ENCODE data around the gene RFX1. TPM values are rescaled to one million over a fixed set of nuclear protein-coding genes. Genes with fewer than 3 reads are reported as not detected.
"Not testable (repeated sequence)": the region's sequence is repeated elsewhere in the genome, so short reads cannot be mapped to it uniquely, and the experiment has no call there.

RFX1 gene
- total RNA-seq, 1 experiment from 2014 or later: 4.4 TPM

GRCh38 chr19:13968383-13968935 lies 37.7 kb downstream of the RFX1 start:
- no peak overlapping the region for H3K27ac ChIP-seq
- no peak for DNase-seq
- peaks cover 16% of the 10 kb centered on the region for H3K36me3 ChIP-seq
- no peaks in the 10 kb centered on the region for H3K4me1 ChIP-seq
- no peak overlapping the region for H3K4me3 ChIP-seq
- no peaks in the 10 kb centered on the region for H3K9me3 ChIP-seq (replicated peaks)
- no peaks in the 10 kb centered on the region for H3K27me3 ChIP-seq

GRCh38 chr19:13967206-13967605 lies 38.9 kb downstream of the RFX1 start:
- not testable (repeated sequence) for H3K27ac ChIP-seq; H3K27me3 ChIP-seq; DNase-seq; H3K9me3 ChIP-seq (replicated peaks); H3K4me1 ChIP-seq; H3K4me3 ChIP-seq
- peaks cover 14% of the 10 kb centered on the region for H3K36me3 ChIP-seq

DNA sequence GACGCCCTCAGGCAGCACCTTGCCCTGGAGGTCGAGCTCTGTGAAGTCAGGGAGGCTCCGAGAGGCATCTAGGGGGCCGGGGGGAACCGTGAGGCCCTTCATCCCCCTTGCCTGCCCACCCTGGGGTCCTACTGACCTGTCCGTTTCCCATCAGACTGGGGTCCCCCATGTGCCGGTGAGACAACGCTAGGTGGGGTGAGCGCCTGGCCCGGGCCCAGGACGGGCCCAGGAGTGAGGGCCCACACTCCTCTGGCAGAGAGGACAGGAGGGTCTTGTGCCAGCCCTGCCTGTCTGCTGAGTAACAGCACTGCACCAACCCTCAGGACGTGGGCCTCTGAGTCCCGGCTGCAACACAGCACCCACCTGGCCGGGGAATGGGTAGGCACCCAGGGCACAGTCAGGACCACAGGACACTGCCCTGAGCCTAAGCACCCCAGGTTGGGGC lies 39.4 kb downstream of the RFX1 start:
- H3K4me1 ChIP-seq: no peaks in the 10 kb centered on the region
- no peak overlapping the region for H3K4me3 ChIP-seq
- no peaks in the 10 kb centered on the region for H3K9me3 ChIP-seq (replicated peaks)
- no peaks in the 10 kb centered on the region for H3K27me3 ChIP-seq
- H3K36me3 ChIP-seq: peaks cover 17% of the 10 kb centered on the region
- H3K27ac ChIP-seq: no peak overlapping the region
- DNase-seq: peak in 1 of 2 experiments; percentile 4

GRCh38 chr19:13965926-13966683 lies 40.0 kb downstream of the RFX1 start:
- Histone ChIP-seq H3K9me3 (replicated peaks) (no peaks in the 10 kb centered on the region), H3K27me3 (no peaks in the 10 kb centered on the region), H3K4me1 (no peaks in the 10 kb centered on the region), H3K4me3 (no peak overlapping the region), H3K27ac (no peak overlapping the region), H3K36me3 (peaks cover 21% of the 10 kb centered on the region)
- peak in 1 of 2 experiments; percentile 6 for DNase-seq

DNA sequence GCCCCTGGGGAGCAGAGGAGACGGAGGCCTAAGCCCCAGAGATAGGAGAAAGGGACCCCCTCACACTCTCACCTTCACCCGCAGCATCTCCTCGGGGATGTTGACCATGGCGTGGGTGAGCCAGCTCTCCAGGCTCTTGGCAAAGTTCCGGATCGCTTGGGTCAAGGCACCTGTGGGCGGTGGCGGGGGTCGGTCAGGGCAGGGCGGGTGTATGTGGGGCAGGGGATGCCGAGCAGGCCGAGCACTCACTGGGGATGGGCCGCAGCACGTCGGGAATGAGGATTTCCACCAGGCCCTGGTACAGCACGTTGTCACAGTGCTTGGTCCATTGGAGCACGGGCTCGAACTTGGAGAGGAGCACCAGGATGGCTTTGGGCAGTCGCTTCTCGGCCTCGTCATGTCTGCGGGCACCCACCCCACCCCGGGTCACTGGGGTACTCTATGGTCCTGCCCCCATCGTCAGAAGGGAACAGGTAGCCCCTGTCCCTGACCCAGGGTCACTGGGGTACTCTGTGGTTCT lies 40.7 kb downstream of the RFX1 start:
- Histone ChIP-seq H3K27ac (no peak overlapping the region), H3K4me3 (no peak overlapping the region), H3K36me3 (peaks cover 26% of the 10 kb centered on the region), H3K27me3 (no peaks in the 10 kb centered on the region), H3K4me1 (no peaks in the 10 kb centered on the region), H3K9me3 (replicated peaks) (no peaks in the 10 kb centered on the region)
- DNase-seq: no peak

DNA sequence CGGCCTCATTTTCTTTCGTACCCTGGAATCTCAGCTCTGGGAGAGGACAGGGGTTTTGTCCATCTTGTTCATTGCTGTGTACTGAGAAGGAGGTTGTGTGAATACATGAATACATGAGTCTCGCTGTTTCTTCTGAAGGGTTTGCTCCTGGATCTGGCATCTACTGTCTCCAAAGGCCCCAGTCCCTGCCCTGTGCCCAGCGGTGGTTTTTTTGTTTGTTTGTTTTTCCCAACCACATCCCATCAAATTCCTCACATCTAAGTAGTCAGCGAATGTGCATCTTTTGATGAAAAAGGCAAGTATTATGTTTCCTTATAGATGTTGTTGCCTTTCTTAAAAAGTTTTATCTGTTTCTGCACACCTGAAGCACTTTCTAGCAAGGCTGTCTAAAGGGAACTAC lies 41.3 kb downstream of the RFX1 start:
- no peak overlapping the region for H3K4me3 ChIP-seq
- H3K9me3 ChIP-seq (replicated peaks): no peaks in the 10 kb centered on the region
- H3K4me1 ChIP-seq: no peaks in the 10 kb centered on the region
- no peaks in the 10 kb centered on the region for H3K27me3 ChIP-seq
- no peak overlapping the region for H3K27ac ChIP-seq
- peaks cover 31% of the 10 kb centered on the region for H3K36me3 ChIP-seq
- no peak for DNase-seq

DNA sequence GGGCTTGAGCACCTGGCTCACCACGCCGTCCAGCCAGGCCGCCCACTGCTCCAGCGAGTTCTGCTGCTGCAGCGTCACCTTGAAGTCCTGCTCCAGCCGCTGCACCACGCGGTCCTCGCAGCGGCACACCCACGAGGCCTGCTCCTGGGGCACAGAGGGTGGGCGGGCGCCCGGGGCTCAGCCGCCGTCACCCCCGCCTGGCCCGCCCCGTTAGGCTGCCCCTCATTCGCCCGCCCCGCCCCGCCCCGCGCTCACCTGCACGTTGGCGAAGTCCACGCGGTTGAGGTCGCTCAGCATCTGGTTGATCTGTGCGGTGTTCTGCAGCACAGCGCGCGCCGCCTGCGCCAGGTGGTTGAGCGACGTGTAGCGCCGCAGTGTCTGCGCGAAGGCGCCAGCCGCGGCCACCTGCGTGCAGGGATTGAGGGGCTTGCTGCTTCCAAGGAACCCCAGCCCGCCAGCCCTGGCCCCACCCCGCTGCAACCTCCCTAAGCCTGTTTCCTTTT lies 42.5 kb downstream of the RFX1 start:
- no peaks in the 10 kb centered on the region for H3K27me3 ChIP-seq
- no peak overlapping the region for H3K4me3 ChIP-seq
- no peaks in the 10 kb centered on the region for H3K4me1 ChIP-seq
- peaks cover 40% of the 10 kb centered on the region for H3K36me3 ChIP-seq
- no peak for DNase-seq
- no peak overlapping the region for H3K27ac ChIP-seq
- no peaks in the 10 kb centered on the region for H3K9me3 ChIP-seq (replicated peaks)

DNA sequence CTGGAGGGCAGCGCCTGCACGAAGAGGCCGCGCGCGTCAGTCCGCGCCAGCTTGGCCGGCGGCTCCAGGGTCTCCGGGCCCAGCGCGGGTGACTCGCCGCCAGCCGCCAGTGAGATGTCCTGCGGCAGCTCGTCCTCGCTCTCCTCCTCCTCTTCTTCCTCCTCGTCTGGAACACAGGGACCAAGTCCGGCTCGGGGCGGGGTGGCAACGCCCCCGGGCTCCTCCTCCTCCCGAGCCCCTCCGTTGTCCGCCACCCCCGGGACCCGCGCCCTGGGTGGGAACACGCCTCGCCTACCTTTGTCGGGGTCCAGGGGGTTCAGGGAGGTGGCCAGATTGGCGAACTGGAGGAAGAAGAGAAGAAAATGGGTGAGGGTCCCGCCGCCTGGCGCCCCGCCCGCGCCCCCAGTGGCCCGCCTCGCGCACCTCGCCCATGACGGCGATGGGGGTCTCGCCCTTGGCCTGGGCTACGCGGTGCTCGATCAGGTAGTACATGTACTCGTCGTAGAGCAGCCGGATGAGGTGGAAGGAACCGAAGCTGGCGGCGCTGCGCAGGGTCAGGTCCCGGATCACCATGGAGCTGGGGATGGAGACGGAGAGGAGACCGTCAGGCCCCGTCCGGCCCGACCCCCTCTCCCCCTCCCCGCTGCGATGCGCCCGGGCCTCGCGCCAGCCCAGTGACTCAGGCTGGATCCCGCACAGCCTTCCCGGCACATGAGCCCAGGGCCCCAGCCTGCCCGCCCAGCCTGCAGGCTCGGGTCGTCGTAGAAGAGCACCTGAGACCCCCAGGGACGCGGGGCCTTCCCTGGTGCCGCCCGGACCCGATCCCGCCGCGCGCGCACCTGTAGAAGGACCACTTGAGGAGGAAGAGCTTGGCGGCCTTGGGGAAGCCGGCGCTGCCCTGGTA lies 43.2 kb downstream of the RFX1 start:
- DNase-seq: peak in 1 of 2 experiments; percentile 4
- Histone ChIP-seq H3K9me3 (replicated peaks) (no peaks in the 10 kb centered on the region), H3K27ac (no peak overlapping the region), H3K4me1 (no peaks in the 10 kb centered on the region), H3K4me3 (no peak overlapping the region), H3K36me3 (peaks cover 46% of the 10 kb centered on the region), H3K27me3 (no peaks in the 10 kb centered on the region)

GRCh38 chr19:13961826-13962698 lies 44.1 kb downstream of the RFX1 start:
- no peaks in the 10 kb centered on the region for H3K4me1 ChIP-seq
- no peak overlapping the region for H3K4me3 ChIP-seq
- H3K27me3 ChIP-seq: no peaks in the 10 kb centered on the region
- no peaks in the 10 kb centered on the region for H3K9me3 ChIP-seq (replicated peaks)
- no peak overlapping the region for H3K27ac ChIP-seq
- H3K36me3 ChIP-seq: peaks cover 46% of the 10 kb centered on the region
- peak in 1 of 2 experiments; percentile 6 for DNase-seq

DNA sequence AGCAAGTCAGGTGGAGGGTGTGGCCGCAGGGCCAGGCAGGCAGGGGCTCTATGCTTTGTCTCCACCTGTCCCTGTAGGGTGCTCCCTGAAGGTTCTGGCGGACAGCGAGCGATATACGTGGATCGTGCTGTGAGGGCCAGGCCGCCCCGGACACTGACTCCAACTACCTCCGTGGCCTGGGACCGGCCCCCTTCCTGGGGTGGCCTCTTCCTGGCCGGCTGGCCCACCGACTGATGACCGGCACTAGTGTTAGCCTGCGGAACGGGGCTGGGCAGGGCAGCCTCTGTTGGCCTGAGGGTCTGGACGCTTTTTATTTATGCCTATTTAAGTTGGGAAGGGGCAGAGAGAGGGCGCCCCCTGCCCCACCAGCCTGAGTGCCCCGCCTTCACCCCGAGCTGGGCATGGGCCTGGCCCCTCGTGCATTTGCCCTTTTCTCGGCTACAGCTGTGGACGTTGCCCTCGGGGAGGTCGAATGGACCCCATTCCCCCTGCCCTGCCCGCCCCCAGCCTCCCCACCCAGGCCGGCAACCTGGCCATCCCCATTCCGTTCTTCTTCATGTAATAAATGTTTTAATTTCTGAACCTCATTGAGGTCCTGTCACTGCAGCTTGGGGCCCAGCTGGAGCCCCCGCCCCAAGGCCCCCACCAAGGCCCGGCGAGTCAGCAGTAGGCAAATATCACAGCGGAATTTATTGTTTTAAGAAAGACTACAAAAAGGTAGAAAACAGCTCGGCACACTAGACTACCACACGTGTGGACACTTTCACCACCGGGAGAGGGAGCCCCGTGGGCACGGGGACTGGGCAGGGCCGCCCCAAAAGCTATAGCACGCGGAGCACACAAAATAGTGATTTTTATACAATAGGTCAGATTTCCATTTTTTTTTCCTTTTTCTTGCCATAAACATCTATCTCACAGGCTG lies 45.0 kb downstream of the RFX1 start:
- H3K27me3 ChIP-seq: no peaks in the 10 kb centered on the region
- no peak overlapping the region for H3K27ac ChIP-seq
- H3K9me3 ChIP-seq (replicated peaks): no peaks in the 10 kb centered on the region
- H3K4me1 ChIP-seq: no peaks in the 10 kb centered on the region
- no peak for DNase-seq
- H3K4me3 ChIP-seq: no peak overlapping the region
- peaks cover 55% of the 10 kb centered on the region for H3K36me3 ChIP-seq

GRCh38 chr19:13959962-13960862 lies 45.9 kb downstream of the RFX1 start:
- Histone ChIP-seq H3K9me3 (replicated peaks) (no peaks in the 10 kb centered on the region), H3K4me3 (no peak overlapping the region), H3K27ac (no peak overlapping the region), H3K36me3 (peaks cover 64% of the 10 kb centered on the region), H3K27me3 (no peaks in the 10 kb centered on the region), H3K4me1 (no peaks in the 10 kb centered on the region)
- peak in 1 of 2 experiments; percentile 21 for DNase-seq

- Histone ChIP-seq H3K27me3 (no peaks in the 10 kb centered on the region), H3K27ac (no peak overlapping the region), H3K4me1 (no peaks in the 10 kb centered on the region), H3K36me3 (peaks cover 68% of the 10 kb centered on the region), H3K9me3 (replicated peaks) (no peaks in the 10 kb centered on the region), H3K4me3 (no peak overlapping the region)
- DNase-seq: no peak
Measured at GRCh38 chr19:13959141-13959961, 46.8 kb downstream of the RFX1 start.
